Measurements from ENCODE around the gene MKLN1.
A peak's percentile ranks its signal among the peaks of the same experiment; 100 is the strongest.

MKLN1 gene

DNA sequence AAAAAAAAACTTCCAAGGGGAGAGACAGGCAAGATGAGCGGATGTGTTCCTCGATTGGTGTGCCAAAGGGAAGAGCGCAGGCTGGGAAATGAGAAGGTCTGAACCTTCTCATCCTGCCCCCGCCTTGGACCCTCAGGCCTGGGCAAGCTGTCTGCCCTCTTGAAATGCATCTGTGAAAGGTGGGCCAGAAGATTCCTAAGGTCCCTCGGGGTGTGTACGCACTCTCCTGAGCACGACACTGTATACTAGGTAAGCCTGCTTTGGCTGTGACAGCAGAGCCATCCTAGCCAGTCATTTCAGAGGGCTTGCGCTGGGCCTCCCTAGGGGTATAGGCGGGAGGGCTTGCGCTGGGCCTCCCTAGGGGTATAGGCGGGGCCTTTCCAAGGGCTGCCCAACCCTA is 201.9 kb downstream of the MKLN1 start:
- no peaks in the 10 kb centered on the region for H3K9me3 Mint-ChIP-seq

DNA sequence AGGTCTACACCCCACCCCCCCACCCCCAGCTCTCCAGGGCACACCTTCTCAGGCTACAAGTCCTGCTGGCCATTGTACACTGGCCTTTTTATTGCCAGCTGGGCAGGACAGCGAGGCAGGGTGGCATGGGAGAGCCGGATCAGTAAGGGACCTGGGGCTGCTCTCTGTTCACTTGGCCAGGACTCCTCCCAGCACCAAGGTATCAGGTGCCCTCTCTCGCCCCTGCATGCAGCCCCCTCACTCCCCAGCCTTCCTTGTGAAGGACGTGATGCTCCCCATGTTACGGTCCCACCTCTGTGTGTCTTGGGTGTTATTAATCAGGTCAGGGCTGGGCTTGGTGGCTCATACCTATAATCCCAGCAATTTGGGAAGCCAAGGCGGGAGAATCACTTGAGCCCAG is 202.5 kb downstream of the MKLN1 start:
- Mint-ChIP-seq H3K27me3 (peaks cover 0 to 7% of the 10 kb centered on the region in 2 donors), H3K4me3 (no peak overlapping the region)

More for the DNA sequence above, 201.9 kb downstream of the MKLN1 start:
- Mint-ChIP-seq H3K27me3 (peaks cover 0 to 7% of the 10 kb centered on the region in 2 donors), H3K36me3 (ENCODE audit: insufficient read depth) (no peaks in the 10 kb centered on the region), H3K4me3 (no peak overlapping the region), H3K27ac (no peak overlapping the region), H3K4me1 (ENCODE audit: low read depth in 2 of 2) (no peaks in the 10 kb centered on the region)
- ATAC-seq (replicated peaks): no peak
- no peak for DNase-seq

DNA sequence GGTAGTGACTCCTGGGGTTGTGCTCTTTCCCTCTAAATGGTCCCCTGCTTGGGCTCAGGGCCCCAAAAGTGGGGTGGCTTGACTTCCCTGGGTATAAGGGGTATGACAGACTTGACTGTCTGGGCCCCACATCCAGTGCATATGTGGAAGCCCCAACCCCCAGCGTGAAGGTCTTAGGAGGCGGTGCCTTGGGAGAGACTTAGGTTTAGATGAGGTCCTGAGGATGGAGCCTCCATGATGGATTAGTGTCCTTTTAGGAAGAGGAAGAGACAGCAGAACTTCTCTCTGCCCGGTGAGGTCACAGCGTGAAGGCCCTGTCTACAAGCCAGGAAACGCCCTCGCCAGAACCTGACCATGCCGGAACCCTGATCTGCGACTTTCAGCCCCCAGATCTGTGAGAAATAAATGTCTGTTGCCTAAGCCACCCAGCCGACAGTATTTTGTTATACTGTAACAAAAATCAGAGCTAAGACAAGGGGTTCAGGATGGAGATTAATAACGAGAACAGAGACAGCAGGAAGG is 205.0 kb downstream of the MKLN1 start:
- Mint-ChIP-seq H3K27ac (no peak overlapping the region), H3K9me3 (no peaks in the 10 kb centered on the region)

More for the DNA sequence above, 202.5 kb downstream of the MKLN1 start:
- DNase-seq (no peak), ATAC-seq (replicated peaks) (no peak)
- no peak overlapping the region for H3K27ac Mint-ChIP-seq
- H3K9me3 Mint-ChIP-seq: no peaks in the 10 kb centered on the region
- no peaks in the 10 kb centered on the region for H3K36me3 Mint-ChIP-seq (ENCODE audit: insufficient read depth)
- no peaks in the 10 kb centered on the region for H3K4me1 Mint-ChIP-seq (ENCODE audit: low read depth in 2 of 2)

DNA sequence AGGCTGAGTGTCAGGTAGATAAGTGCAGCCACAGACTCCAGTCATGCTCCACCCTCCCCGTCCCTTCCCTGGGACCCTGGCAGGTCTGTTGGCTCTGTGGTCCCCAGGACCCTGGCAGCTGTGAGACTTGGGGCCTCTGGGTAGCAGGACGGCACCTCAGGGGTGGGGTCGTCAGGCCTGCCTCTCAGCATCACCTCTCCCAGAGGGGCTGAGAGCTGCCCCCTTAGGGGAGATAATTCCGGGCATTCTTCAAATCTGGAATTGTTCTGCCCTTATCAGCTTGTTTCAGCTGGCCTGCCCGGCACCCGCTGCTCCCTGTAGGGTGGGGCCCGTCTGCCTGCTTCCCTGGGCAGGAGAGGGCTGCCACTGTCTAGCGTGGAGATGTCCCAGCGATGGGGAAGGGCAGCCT is 205.5 kb downstream of the MKLN1 start:
- no peak overlapping the region for H3K4me3 Mint-ChIP-seq

More for the DNA sequence above, 205.0 kb downstream of the MKLN1 start:
- no peak overlapping the region for H3K4me3 Mint-ChIP-seq
- ATAC-seq (replicated peaks): no peak
- no peaks in the 10 kb centered on the region for H3K4me1 Mint-ChIP-seq (ENCODE audit: low read depth in 2 of 2)
- H3K36me3 Mint-ChIP-seq (ENCODE audit: insufficient read depth): no peaks in the 10 kb centered on the region
- H3K27me3 Mint-ChIP-seq: peaks cover 0 to 7% of the 10 kb centered on the region in 2 donors
- no peak for DNase-seq

DNA sequence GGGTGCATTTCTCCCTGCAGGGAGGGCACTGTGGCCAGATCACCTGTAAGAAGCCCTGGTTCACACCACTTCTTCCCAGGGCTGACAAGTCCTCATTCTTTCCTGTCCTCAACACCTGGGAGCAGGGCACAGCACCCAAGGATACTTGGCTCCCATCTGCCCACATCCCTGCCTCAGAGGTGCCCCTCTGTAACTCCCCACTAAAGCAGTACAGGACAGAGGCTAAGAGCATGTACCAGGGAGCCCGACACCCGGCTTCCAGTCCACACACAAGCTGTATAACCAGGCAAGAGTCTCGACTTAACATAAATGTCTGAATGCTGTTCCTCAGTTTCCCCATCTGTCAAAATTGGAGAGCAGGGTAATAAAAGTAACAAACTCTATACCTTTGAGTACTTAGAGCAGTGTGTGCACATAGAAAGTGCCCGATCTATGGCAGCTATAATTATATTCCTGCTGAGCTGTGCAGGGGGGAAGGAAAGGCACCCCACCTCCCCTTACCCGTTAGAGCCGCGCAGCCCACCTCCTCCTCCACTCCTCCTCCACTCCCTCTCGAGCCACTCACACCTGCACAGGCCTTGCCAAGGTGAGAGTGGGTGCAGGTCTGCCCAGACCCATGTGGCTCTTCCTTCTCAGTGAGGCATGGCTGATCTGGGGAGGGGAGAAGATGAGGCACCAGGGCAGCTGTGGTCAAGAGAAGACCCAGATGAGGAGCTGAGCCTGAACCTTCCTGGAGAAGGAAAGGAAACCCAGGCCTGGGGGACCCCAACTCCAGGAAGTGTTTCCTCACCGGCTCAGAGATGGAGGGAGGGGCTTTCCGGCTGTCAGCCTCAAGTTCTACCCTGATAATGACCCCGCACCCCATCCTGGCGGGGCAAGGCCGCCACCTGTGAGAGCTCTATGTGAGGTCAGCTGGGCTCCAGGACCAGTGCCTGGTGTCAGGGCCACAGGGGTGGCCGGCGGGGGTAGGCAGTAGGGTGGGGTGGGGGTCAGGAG is 206.2 kb downstream of the MKLN1 start:
- Mint-ChIP-seq H3K36me3 (ENCODE audit: insufficient read depth) (no peaks in the 10 kb centered on the region), H3K27ac (no peak overlapping the region), H3K4me1 (ENCODE audit: low read depth in 2 of 2) (no peaks in the 10 kb centered on the region), H3K9me3 (no peaks in the 10 kb centered on the region), H3K4me3 (no peak overlapping the region), H3K27me3 (peaks cover 0 to 3% of the 10 kb centered on the region in 2 donors)
- DNase-seq: no peak
- ATAC-seq (replicated peaks): no peak

More for the DNA sequence above, 205.5 kb downstream of the MKLN1 start:
- no peaks in the 10 kb centered on the region for H3K4me1 Mint-ChIP-seq (ENCODE audit: low read depth in 2 of 2)
- no peaks in the 10 kb centered on the region for H3K9me3 Mint-ChIP-seq
- H3K27me3 Mint-ChIP-seq: peaks cover 0 to 7% of the 10 kb centered on the region in 2 donors
- H3K36me3 Mint-ChIP-seq (ENCODE audit: insufficient read depth): no peaks in the 10 kb centered on the region
- ATAC-seq (replicated peaks): no peak
- H3K27ac Mint-ChIP-seq: no peak overlapping the region
- no peak for DNase-seq

DNA sequence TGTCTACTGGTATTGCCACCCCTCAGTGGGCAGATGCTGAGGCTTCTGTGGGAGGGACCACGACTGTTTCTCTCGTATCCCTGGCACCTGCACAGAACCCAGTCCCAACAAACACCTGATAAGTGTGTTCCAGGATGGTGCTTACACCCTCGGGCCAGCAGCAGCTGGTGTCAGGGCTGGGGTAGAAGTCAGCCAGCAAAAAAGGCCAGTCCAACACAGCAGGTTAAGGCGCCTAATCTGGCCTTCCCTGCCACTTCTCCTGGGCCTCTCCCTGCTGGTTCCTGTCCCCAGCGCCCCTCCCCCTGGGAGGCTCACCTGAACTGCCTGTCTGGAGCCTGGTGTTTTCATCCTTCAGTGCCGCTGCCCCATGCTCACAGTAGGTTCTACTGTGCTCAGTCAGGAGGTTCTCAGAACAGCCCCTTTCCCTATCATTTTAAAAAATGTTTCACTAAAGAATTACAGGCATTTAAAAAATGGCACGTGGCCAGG is 208.7 kb downstream of the MKLN1 start:
- Mint-ChIP-seq H3K36me3 (ENCODE audit: insufficient read depth) (no peaks in the 10 kb centered on the region), H3K4me1 (ENCODE audit: low read depth in 2 of 2) (no peaks in the 10 kb centered on the region), H3K9me3 (no peaks in the 10 kb centered on the region), H3K4me3 (no peak overlapping the region), H3K27me3 (peaks cover 0 to 8% of the 10 kb centered on the region in 2 donors), H3K27ac (no peak overlapping the region)
- DNase-seq: no peak
- ATAC-seq (replicated peaks): no peak

DNA sequence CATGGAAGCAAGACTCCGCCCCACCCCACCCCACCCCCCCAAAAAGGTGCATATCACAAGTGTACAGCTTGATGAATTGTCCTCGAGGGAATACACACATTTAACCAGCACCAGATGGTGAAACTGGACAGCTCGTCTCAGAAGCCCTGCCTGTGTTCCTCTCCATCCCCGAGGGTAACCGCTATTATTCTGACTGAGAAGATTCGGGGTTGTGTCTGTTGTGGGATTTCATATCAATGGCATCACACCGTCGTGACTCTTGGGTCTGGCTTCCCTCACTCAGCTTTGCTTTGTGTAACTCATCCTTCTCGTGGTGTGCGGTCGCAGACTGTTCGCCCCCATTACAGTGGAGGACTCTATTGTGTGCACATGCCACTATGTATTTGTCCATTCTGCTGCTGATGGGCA is 209.9 kb downstream of the MKLN1 start:
- Mint-ChIP-seq H3K4me3 (no peak overlapping the region), H3K4me1 (ENCODE audit: low read depth in 2 of 2) (no peaks in the 10 kb centered on the region), H3K27ac (no peak overlapping the region), H3K27me3 (peaks cover 0 to 8% of the 10 kb centered on the region in 2 donors), H3K9me3 (no peaks in the 10 kb centered on the region), H3K36me3 (ENCODE audit: insufficient read depth) (peaks cover 3% of the 10 kb centered on the region)
- DNase-seq (no peak), ATAC-seq (replicated peaks) (no peak)

DNA sequence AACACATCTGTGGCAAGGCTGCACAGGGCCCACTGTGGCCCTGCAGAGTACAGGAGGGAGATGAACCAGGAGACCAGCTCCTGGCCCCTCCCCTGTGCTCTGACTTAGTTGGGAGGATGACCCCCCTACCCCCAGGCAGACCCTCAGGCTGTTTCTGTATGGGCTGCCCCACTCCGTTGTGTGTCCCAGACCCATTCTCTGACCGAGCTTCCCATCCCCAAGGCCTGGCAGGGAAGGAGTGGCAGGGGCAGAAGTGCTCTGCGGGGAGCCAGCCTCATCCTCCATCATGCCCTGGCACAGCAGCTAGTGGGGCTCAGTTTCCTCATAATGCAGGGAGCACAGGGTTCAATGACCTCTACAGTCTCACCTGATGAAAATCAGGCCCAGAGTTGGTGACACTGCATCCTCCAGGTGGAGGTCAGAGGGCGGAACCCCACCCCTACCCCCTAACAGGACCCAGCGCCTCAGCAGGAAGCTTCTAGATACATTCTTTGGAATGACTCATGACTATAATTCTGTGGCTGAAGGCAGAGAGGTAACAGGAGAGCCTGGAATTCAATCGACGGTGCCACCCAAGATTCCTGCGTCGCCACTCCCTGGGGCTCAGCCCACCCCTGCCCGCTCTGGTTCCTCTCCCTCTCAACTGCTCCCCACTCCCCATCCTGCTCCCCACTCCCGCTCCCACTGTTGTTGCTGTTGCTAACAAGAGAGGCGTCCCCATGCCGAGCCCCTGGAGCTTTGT is 210.6 kb downstream of the MKLN1 start:
- no peaks in the 10 kb centered on the region for H3K4me1 Mint-ChIP-seq (ENCODE audit: low read depth in 2 of 2)
- H3K9me3 Mint-ChIP-seq: no peaks in the 10 kb centered on the region
- H3K27me3 Mint-ChIP-seq: peaks cover 0 to 8% of the 10 kb centered on the region in 2 donors
- H3K27ac Mint-ChIP-seq: no peak overlapping the region
- H3K4me3 Mint-ChIP-seq: no peak overlapping the region
- no peak for ATAC-seq (replicated peaks)
- H3K36me3 Mint-ChIP-seq (ENCODE audit: insufficient read depth): peaks cover 3% of the 10 kb centered on the region
- DNase-seq: no peak

DNA sequence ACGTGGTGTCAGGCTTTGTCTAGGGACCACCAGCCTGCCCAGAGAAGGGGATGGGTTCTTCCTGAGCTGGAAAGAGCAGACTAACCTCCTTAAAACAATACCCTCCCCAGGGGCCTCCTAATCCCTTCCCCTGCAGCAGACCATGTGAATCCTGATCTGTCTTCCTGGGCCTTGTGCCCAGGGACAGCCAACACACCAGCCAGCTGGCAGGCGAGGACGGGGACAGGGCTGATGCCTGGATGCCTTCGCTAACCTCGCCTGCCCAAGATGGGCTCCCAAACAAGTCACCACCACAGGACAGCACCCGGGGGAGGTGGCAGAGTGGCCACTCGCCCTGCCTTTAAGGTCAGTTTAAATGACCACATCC is 211.1 kb downstream of the MKLN1 start:
- Mint-ChIP-seq H3K4me3 (no peak overlapping the region), H3K9me3 (no peaks in the 10 kb centered on the region), H3K27me3 (peaks cover 0 to 8% of the 10 kb centered on the region in 2 donors), H3K36me3 (ENCODE audit: insufficient read depth) (peaks cover 3% of the 10 kb centered on the region), H3K4me1 (ENCODE audit: low read depth in 2 of 2) (no peaks in the 10 kb centered on the region), H3K27ac (no peak overlapping the region)
- ATAC-seq (replicated peaks): no peak
- DNase-seq: no peak

DNA sequence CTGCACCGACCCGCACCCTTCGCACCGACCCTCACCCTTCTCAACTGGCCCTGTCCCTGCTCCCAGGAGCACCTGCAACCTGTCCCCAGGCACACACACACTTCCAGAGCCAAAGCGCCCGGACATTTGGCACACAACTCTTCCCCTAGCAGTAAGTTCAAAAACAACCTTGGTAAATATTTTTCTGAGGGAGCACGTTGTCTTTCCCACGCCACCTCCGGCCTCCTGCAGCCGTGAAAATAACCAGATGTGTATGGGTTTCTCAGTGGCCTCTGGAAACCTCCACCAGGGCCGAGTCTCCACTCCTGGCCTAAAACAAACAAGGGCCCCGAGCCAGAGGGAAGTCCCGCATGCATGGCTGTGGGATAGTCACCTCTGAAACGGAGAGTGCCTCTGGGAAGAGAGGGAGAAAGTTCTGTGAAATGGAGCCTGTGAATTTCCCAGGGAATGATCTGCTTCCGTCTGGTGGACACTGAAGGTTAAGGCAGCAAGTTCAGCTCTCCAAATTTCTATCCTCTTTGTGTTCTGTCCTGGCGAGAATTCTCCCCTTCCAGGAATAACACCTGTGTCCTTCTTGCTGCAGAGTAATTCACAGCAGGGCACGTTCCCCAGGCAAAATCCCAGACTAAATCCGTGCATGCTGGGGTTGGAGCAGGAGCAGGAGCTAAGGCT is 213.0 kb downstream of the MKLN1 start:
- peaks cover 0 to 2% of the 10 kb centered on the region in 2 donors for H3K4me1 Mint-ChIP-seq (ENCODE audit: low read depth in 2 of 2)
- no peak for DNase-seq

DNA sequence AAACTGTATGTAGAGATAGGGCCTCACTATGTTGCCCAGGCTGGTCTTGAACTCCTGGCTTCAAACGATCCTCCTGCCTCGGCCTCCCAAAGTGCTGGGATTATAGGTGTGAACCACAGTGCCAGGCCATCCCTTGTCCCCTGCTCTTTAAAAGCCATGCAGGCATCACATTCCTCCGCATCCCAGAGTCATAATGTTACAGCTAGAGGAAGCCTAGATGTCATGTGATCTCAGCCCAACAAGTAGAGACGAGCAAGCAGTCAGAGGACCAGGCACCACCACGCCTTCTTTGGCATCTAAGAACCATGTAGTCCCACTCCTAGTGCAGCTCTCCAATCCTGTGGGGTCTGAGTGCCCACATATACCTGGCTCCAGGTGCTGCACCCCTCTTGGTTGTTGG is 215.6 kb downstream of the MKLN1 start:
- no peak overlapping the region for H3K27ac Mint-ChIP-seq
- ATAC-seq (replicated peaks) (no peak), DNase-seq (no peak)
- H3K36me3 Mint-ChIP-seq (ENCODE audit: insufficient read depth): peaks cover 3% of the 10 kb centered on the region
- no peak overlapping the region for H3K4me3 Mint-ChIP-seq
- no peaks in the 10 kb centered on the region for H3K9me3 Mint-ChIP-seq
- H3K27me3 Mint-ChIP-seq: peaks cover 0 to 8% of the 10 kb centered on the region in 2 donors
- peaks cover 0 to 2% of the 10 kb centered on the region in 2 donors for H3K4me1 Mint-ChIP-seq (ENCODE audit: low read depth in 2 of 2)

More for the DNA sequence above, 213.0 kb downstream of the MKLN1 start:
- Mint-ChIP-seq H3K27ac (peak overlapping the region in 1 of 2 donors; percentile 68), H3K27me3 (peaks cover 0 to 8% of the 10 kb centered on the region in 2 donors), H3K9me3 (no peaks in the 10 kb centered on the region), H3K4me3 (no peak overlapping the region), H3K36me3 (ENCODE audit: insufficient read depth) (peaks cover 3% of the 10 kb centered on the region)
- ATAC-seq (replicated peaks): no peak

DNA sequence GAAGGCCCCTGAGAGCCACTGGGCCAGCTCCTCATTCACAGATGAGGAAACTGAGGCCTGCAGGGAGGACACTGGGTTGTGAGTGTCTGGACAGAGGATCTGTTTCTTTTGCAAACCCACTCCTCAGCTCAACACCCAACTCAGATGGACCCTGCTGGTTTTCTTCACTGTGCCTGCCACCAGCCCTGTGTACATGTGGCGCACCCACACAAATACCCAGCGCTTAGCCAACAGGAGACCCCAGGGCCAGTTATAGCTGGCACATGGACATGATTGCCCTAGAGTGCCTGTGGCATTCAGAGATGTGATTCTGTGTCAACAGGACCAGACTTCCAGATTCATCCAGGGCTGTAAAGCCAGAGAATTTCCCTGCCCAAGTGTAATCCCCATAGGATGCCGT is 216.3 kb downstream of the MKLN1 start:
- Mint-ChIP-seq H3K36me3 (ENCODE audit: insufficient read depth) (peaks cover 3% of the 10 kb centered on the region), H3K9me3 (no peaks in the 10 kb centered on the region), H3K4me1 (ENCODE audit: low read depth in 2 of 2) (peaks cover 0 to 2% of the 10 kb centered on the region in 2 donors), H3K27me3 (peaks cover 0 to 8% of the 10 kb centered on the region in 2 donors), H3K27ac (no peak overlapping the region), H3K4me3 (no peak overlapping the region)
- DNase-seq (no peak), ATAC-seq (replicated peaks) (no peak)

Data from effector memory CD8-positive, alpha-beta T cell (primary cell).